PFSK-1 (cell line): ENCODE measurements around the gene PAX8.

Source experiments
- FOXP2 ChIP-seq: optimal IDR thresholded peaks from 2 replicates; pipeline ENCODE3; 2011; ENCODE audit warnings: borderline replicate concordance, control low read depth, inconsistent platforms; ENCODE audit not compliant: insufficient read depth; ENCODE audit errors: extremely low read length, extremely low read depth
- POLR2AphosphoS5 ChIP-seq: IDR thresholded peaks from 2 replicates; pipeline ENCODE4 v1.6.1; 2012; ENCODE audit warnings: low read depth, mild to moderate bottlenecking, control low read depth, low read length, moderate library complexity
- REST ChIP-seq, 2 experiments: IDR thresholded peaks; 2 replicates each; pipeline versions ENCODE4 v1.6.1 to v1.8.0; 2011 to 2012; ENCODE audit warnings: low read depth in 2 of 2, low read length in 2 of 2, control low read depth in 1 of 2, inconsistent platforms in 1 of 2, mild to moderate bottlenecking in 1 of 2, moderate library complexity in 1 of 2; ENCODE audit not compliant: insufficient read depth in 1 of 2
- SIN3A ChIP-seq: IDR thresholded peaks from 2 replicates; pipeline ENCODE4 v1.6.1; 2012; ENCODE audit warnings: mild to moderate bottlenecking, low read length, moderate library complexity, borderline replicate concordance; ENCODE audit not compliant: insufficient read depth
- TAF1 ChIP-seq: IDR thresholded peaks from 2 replicates; pipeline ENCODE4 v1.6.1; 2012; ENCODE audit warnings: low read length, control low read depth, borderline replicate concordance; ENCODE audit not compliant: insufficient read depth

The PAX8 gene

GRCh38 chr2:113225263-113226259 is 53.2 kb downstream of the PAX8 start:
- TF ChIP-seq REST (IDR thresholded peaks at IDR 0.05; ENCODE audit: insufficient read depth in 1 of 2, low read depth in 2 of 2, low read length in 2 of 2) (no peak), POLR2AphosphoS5 (no peak), TAF1 (no peak), FOXP2 (no peak), SIN3A (no peak)

GRCh38 chr2:113224647-113225236 is 54.0 kb downstream of the PAX8 start:
- no peak for TF ChIP-seq SIN3A
- no peak for TF ChIP-seq REST (IDR thresholded peaks at IDR 0.05; ENCODE audit: insufficient read depth in 1 of 2, low read depth in 2 of 2, low read length in 2 of 2)
- no peak for TF ChIP-seq FOXP2
- no peak for TF ChIP-seq TAF1
- no peak for TF ChIP-seq POLR2AphosphoS5

GRCh38 chr2:113223813-113224212 is 54.9 kb downstream of the PAX8 start:
- TF ChIP-seq POLR2AphosphoS5 (no peak), SIN3A (no peak)

GRCh38 chr2:113221846-113222245 is 56.9 kb downstream of the PAX8 start:
- no peak for TF ChIP-seq REST (IDR thresholded peaks at IDR 0.05; ENCODE audit: insufficient read depth in 1 of 2, low read depth in 2 of 2, low read length in 2 of 2)
- no peak for TF ChIP-seq TAF1
- no peak for TF ChIP-seq FOXP2
- TF ChIP-seq SIN3A: no peak
- no peak for TF ChIP-seq POLR2AphosphoS5

- no peak for TF ChIP-seq POLR2AphosphoS5
- TF ChIP-seq TAF1: no peak
- no peak for TF ChIP-seq FOXP2
- TF ChIP-seq REST (IDR thresholded peaks at IDR 0.05; ENCODE audit: insufficient read depth in 1 of 2, low read depth in 2 of 2, low read length in 2 of 2): no peak
- no peak for TF ChIP-seq SIN3A
These were observed 57.6 kb downstream of the PAX8 start for GRCh38 chr2:113220970-113221708.
